Upper lobe of left lung (tissue), 4 donors: ENCODE measurements around the gene CNTNAP5.

Experiments used
- POLR2A ChIP-seq, 4 donors: fragments of 450-650 bp; IDR thresholded peaks; one replicate each; pipeline ENCODE4 v1.5.1; 2016 to 2017; ENCODE audit warnings: antibody characterized with exemption in 4 of 4, mild to moderate bottlenecking in 2 of 4
- TF ChIP-seq, protein P1 (sequence below), 6 experiments: fragments of 450-650 bp in 4 of 6; fragments of 200-600 bp in 2 of 6; sonication (generic) in 2 of 6; IDR thresholded peaks; one replicate each; pipeline ENCODE4 v1.5.1; 2016 to 2019; ENCODE audit warnings: antibody characterized with exemption in 6 of 6

- TF ChIP-seq POLR2A (IDR thresholded peaks at IDR 0.05): no peak
- TF ChIP-seq, protein P1, sequence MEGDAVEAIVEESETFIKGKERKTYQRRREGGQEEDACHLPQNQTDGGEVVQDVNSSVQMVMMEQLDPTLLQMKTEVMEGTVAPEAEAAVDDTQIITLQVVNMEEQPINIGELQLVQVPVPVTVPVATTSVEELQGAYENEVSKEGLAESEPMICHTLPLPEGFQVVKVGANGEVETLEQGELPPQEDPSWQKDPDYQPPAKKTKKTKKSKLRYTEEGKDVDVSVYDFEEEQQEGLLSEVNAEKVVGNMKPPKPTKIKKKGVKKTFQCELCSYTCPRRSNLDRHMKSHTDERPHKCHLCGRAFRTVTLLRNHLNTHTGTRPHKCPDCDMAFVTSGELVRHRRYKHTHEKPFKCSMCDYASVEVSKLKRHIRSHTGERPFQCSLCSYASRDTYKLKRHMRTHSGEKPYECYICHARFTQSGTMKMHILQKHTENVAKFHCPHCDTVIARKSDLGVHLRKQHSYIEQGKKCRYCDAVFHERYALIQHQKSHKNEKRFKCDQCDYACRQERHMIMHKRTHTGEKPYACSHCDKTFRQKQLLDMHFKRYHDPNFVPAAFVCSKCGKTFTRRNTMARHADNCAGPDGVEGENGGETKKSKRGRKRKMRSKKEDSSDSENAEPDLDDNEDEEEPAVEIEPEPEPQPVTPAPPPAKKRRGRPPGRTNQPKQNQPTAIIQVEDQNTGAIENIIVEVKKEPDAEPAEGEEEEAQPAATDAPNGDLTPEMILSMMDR (IDR thresholded peaks at IDR 0.05): no peak
These were observed 895.4 kb downstream of the CNTNAP5 start for GRCh38 chr2:124920448-124920847.
